K562 (cell line): ENCODE measurements around the gene ZNF335. TPM values are rescaled to one million over a fixed set of nuclear protein-coding genes. Genes with fewer than 3 reads are reported as not detected.

Experiments
- ATF7 ChIP-seq: fragments of 450-650 bp; IDR thresholded peaks from 2 replicates; pipeline ENCODE4 v1.7.1; 2014; ENCODE audit warnings: mild to moderate bottlenecking, moderate library complexity
- KDM1A ChIP-seq, 2 experiments: fragments of 450-650 bp; IDR thresholded peaks; 2 replicates each; pipeline ENCODE4 v1.6.1; 2016; ENCODE audit warnings: mild to moderate bottlenecking in 2 of 2
- KLF6 ChIP-seq: fragments of 250-450 bp; sonication (Bioruptor Pico); IDR thresholded peaks from 2 replicates; pipeline ENCODE4 v1.4.0; 2020; ENCODE audit warnings: mild to moderate bottlenecking, moderate library complexity, borderline replicate concordance
- NFIC ChIP-seq: fragments of 450-650 bp; IDR thresholded peaks from 2 replicates; pipeline ENCODE4 v1.6.1; 2017; ENCODE audit warnings: mild to moderate bottlenecking, inconsistent platforms
- NFYB ChIP-seq: IDR thresholded peaks from 2 replicates; pipeline ENCODE4 v1.6.1; 2011; ENCODE audit warnings: mild to moderate bottlenecking, moderate library complexity; ENCODE audit not compliant: insufficient read length; ENCODE audit errors: extremely low read depth
- NONO ChIP-seq, 2 experiments: fragments of 200-400 bp in 1 of 2; fragments of 450-650 bp in 1 of 2; formaldehyde crosslinking in 1 of 2; IDR thresholded peaks; 2 replicates each; pipeline ENCODE4 v1.6.1; 2017; ENCODE audit warnings: low read depth in 2 of 2, mild to moderate bottlenecking in 2 of 2, moderate library complexity in 2 of 2, low read length in 1 of 2
- RAD51 ChIP-seq: fragments of 450-650 bp; IDR thresholded peaks from 2 replicates; pipeline ENCODE4 v1.7.1; 2016; ENCODE audit warnings: low read depth, mild to moderate bottlenecking, borderline replicate concordance
- SMARCA4 ChIP-seq: fragments of 450-650 bp; IDR thresholded peaks from 2 replicates; pipeline ENCODE4 v1.6.1; 2016
- SRSF3 ChIP-seq: fragments of 200-400 bp; formaldehyde crosslinking; IDR thresholded peaks from 2 replicates; pipeline ENCODE4 v1.6.1; 2016; ENCODE audit warnings: mild to moderate bottlenecking, low read length, moderate library complexity; ENCODE audit not compliant: insufficient read depth
- ZNF696 ChIP-seq: fragments of 250-450 bp; sonication (Bioruptor Pico); conservative IDR thresholded peaks from 2 replicates; pipeline ENCODE4 v1.4.0; 2020; ENCODE audit warnings: mild to moderate bottlenecking, moderate library complexity
- ZNF785 ChIP-seq: fragments of 250-450 bp; sonication (Bioruptor Pico); IDR thresholded peaks from 2 replicates; pipeline ENCODE4 v1.4.0; 2020; ENCODE audit warnings: mild to moderate bottlenecking
- polyA plus RNA-seq, 8 experiments: library from polyadenylated mRNA; depleted of rRNA in 4 of 8; stranded (reverse) in 5 of 8; unstranded in 3 of 8; fragments of >200 nt; fragmentation: Nextera tagmentation in 2 of 8; fragmentation: Illumina TruSeq in 1 of 8; extraction: Ambion mirVana in 2 of 8; extraction: Trizol in 1 of 8; gene quantifications; 2 replicates each; pipeline versions ENCODE4 v1.2.1 to v1.2.3, GENCODE V29; 2011 to 2014; ENCODE audit warnings: inconsistent platforms in 1 of 8, missing spikeins in 1 of 8
- total RNA-seq, 7 experiments: library from RNA; depleted of rRNA in 6 of 7; stranded (reverse); fragments of >200 nt in 6 of 7; fragmentation: Illumina TruSeq in 2 of 7; extraction: Trizol in 2 of 7; gene quantifications; 2 replicates each; pipeline versions ENCODE4 v1.2.1 to v1.2.3, GENCODE V29; 2011 to 2021; ENCODE audit warnings: low replicate concordance in 1 of 7
- TF ChIP-seq, protein P1 (sequence below): fragments of 250-450 bp; sonication (Bioruptor Pico); IDR thresholded peaks from 2 replicates; pipeline ENCODE4 v1.4.0; 2020; ENCODE audit warnings: mild to moderate bottlenecking, moderate library complexity
- TF ChIP-seq, protein P2 (sequence below): fragments of 450-650 bp; IDR thresholded peaks from 2 replicates; pipeline ENCODE4 v1.6.1; 2016; ENCODE audit warnings: mild to moderate bottlenecking
- TF ChIP-seq, protein P3 (sequence below): IDR thresholded peaks from 3 replicates; pipeline ENCODE4 v1.6.1; 2011; ENCODE audit warnings: borderline replicate concordance, mild to moderate bottlenecking; ENCODE audit not compliant: insufficient read length, insufficient read depth
- TF ChIP-seq, protein P4 (sequence below), 2 experiments: fragments of 250-450 bp in 1 of 2; fragments of 450-650 bp in 1 of 2; sonication (Bioruptor Pico) in 1 of 2; IDR thresholded peaks; 2 replicates each; pipeline versions ENCODE4 v1.6.1 to v1.8.0; 2016 to 2021; ENCODE audit warnings: mild to moderate bottlenecking in 2 of 2, moderate library complexity in 2 of 2, missing compliant biosample characterization in 1 of 2, missing genetic modification characterization in 1 of 2
- TF ChIP-seq, protein P5 (sequence below), 2 experiments: fragments of 450-650 bp; conservative IDR thresholded peaks; 2 replicates each; pipeline ENCODE4 v1.6.1; 2017; ENCODE audit warnings: mild to moderate bottlenecking in 2 of 2, moderate library complexity in 2 of 2
- TF ChIP-seq, protein P6 (sequence below): fragments of 450-650 bp; IDR thresholded peaks from 2 replicates; pipeline ENCODE4 v1.6.1; 2016

The ZNF335 gene
- total and polyA plus RNA-seq, 9 of the 15 experiments (the other 6 are each of a cell fraction or from before 2014, with no cell fraction given): 0.39 to 16.0 (median 7.6) TPM

DNA sequence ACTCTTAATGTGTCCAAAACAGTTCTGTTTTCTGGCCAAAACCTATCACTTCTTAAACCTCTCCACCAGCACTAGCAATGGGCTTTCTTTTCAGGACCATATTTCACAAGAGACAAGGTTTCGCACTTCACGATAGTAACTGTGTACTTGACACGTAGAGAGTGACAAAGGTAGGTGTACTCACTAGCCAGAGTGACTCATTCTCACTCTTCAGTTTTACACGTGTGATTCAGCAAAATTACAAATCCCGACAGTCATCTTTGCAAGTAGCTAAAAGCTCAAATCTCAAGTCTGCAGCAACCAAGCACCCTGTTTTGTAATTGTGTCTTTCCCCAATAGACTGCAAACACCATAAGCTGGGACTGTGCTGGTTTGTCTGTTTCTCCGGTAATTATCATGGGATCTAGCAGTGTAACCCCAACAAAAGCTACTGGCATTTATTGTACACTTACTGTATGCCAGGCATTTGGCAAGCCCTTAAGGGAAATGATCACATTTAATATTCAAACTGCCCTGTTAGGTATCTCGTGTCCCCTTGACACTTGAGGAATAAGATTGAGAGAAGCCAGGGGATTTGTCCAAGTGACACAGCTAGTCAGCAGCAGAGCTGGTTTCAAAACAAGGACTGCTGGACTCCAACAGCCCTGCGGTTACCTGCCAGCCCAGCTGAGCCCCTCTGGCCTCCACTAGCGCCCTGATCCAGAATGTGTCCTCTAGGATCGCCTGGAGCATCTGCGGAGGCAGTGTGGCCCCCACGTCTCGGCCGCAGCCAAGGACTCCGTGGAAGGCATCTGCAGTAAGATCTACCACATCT, 27.6 kb downstream of the ZNF335 start (continued):
- TF ChIP-seq, protein P1, sequence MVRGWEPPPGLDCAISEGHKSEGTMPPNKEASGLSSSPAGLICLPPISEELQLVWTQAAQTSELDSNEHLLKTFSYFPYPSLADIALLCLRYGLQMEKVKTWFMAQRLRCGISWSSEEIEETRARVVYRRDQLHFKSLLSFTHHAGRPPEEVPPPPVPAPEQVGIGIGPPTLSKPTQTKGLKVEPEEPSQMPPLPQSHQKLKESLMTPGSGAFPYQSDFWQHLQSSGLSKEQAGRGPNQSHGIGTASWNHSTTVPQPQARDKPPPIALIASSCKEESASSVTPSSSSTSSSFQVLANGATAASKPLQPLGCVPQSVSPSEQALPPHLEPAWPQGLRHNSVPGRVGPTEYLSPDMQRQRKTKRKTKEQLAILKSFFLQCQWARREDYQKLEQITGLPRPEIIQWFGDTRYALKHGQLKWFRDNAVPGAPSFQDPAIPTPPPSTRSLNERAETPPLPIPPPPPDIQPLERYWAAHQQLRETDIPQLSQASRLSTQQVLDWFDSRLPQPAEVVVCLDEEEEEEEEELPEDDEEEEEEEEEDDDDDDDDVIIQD (CRISPR knock-in tag): no peak
- TF ChIP-seq NFYB (no peak), KDM1A (IDR thresholded peaks at IDR 0.05) (peak; percentile 70 to 81; a peak in 3 of 4 replicates), SMARCA4 (peak; percentile 89), ZNF696 (no peak), RAD51 (no peak), NFIC (no peak), SRSF3 (no peak), NONO (IDR thresholded peaks at IDR 0.05; ENCODE audit: low read depth in 2 of 2, low read length in 1 of 2) (no peak; a peak in 1 of 4 replicates), ZNF785 (CRISPR knock-in tag) (no peak), ATF7 (peak; percentile 40; the same call in 1 of the 2 replicates), KLF6 (CRISPR knock-in tag) (no peak)
- TF ChIP-seq, protein P2, sequence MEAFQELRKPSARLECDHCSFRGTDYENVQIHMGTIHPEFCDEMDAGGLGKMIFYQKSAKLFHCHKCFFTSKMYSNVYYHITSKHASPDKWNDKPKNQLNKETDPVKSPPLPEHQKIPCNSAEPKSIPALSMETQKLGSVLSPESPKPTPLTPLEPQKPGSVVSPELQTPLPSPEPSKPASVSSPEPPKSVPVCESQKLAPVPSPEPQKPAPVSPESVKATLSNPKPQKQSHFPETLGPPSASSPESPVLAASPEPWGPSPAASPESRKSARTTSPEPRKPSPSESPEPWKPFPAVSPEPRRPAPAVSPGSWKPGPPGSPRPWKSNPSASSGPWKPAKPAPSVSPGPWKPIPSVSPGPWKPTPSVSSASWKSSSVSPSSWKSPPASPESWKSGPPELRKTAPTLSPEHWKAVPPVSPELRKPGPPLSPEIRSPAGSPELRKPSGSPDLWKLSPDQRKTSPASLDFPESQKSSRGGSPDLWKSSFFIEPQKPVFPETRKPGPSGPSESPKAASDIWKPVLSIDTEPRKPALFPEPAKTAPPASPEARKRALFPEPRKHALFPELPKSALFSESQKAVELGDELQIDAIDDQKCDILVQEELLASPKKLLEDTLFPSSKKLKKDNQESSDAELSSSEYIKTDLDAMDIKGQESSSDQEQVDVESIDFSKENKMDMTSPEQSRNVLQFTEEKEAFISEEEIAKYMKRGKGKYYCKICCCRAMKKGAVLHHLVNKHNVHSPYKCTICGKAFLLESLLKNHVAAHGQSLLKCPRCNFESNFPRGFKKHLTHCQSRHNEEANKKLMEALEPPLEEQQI: no peak
- TF ChIP-seq, protein P3, sequence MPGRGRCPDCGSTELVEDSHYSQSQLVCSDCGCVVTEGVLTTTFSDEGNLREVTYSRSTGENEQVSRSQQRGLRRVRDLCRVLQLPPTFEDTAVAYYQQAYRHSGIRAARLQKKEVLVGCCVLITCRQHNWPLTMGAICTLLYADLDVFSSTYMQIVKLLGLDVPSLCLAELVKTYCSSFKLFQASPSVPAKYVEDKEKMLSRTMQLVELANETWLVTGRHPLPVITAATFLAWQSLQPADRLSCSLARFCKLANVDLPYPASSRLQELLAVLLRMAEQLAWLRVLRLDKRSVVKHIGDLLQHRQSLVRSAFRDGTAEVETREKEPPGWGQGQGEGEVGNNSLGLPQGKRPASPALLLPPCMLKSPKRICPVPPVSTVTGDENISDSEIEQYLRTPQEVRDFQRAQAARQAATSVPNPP: no peak
- TF ChIP-seq, protein P4, sequence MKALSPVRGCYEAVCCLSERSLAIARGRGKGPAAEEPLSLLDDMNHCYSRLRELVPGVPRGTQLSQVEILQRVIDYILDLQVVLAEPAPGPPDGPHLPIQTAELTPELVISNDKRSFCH (CRISPR knock-in tag; IDR thresholded peaks at IDR 0.05): no peak
- TF ChIP-seq, protein P4 (tag; IDR thresholded peaks at IDR 0.05): no peak
- TF ChIP-seq, protein P5, sequence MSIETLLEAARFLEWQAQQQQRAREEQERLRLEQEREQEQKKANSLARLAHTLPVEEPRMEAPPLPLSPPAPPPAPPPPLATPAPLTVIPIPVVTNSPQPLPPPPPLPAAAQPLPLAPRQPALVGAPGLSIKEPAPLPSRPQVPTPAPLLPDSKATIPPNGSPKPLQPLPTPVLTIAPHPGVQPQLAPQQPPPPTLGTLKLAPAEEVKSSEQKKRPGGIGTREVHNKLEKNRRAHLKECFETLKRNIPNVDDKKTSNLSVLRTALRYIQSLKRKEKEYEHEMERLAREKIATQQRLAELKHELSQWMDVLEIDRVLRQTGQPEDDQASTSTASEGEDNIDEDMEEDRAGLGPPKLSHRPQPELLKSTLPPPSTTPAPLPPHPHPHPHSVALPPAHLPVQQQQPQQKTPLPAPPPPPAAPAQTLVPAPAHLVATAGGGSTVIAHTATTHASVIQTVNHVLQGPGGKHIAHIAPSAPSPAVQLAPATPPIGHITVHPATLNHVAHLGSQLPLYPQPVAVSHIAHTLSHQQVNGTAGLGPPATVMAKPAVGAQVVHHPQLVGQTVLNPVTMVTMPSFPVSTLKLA (conservative IDR thresholded peaks at IDR 0.05): peak in 1 of 2 experiments; percentile 48; a peak in 1 of 4 replicates
- TF ChIP-seq, protein P6, sequence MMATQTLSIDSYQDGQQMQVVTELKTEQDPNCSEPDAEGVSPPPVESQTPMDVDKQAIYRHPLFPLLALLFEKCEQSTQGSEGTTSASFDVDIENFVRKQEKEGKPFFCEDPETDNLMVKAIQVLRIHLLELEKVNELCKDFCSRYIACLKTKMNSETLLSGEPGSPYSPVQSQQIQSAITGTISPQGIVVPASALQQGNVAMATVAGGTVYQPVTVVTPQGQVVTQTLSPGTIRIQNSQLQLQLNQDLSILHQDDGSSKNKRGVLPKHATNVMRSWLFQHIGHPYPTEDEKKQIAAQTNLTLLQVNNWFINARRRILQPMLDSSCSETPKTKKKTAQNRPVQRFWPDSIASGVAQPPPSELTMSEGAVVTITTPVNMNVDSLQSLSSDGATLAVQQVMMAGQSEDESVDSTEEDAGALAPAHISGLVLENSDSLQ: peak; percentile 78
